BJ (cell line): Measurements from ENCODE around the gene PDCD1. TPM values are rescaled to one million over a fixed set of nuclear protein-coding genes. Genes with fewer than 3 reads are reported as not detected.

Experiments
- CTCF ChIA-PET: fragments of 350-600 bp; formaldehyde crosslinking; extraction: SDS; loops from one replicate; lab custom pipeline; 2021; ENCODE audit warnings: antibody characterized with exemption, inconsistent platforms; lab: Yijun Ruan, JAX
- POLR2A ChIA-PET: fragments of 300-600 bp; sonication (Branson Sonifier 250); formaldehyde crosslinking; extraction: SDS; loops from one replicate; lab custom pipeline; 2021; ENCODE audit warnings: antibody characterized with exemption; lab: Charles Lee
- DNase-seq: peaks from one replicate; pipeline ENCODE4 v3.0.0-alpha.2; 2011; ENCODE audit warnings: low read depth
- H3K27me3 ChIP-seq: 2 replicates; pipeline ENCODE4 v1.6.0; 2011; ENCODE audit warnings: low read length; ENCODE audit not compliant: control insufficient read depth, insufficient read depth
- H3K36me3 ChIP-seq: 2 replicates; pipeline ENCODE4 v1.5.1; 2011; ENCODE audit warnings: low read length; ENCODE audit not compliant: control insufficient read depth, insufficient read depth
- H3K4me3 ChIP-seq: 2 replicates; pipeline ENCODE4 v1.5.1; 2011; ENCODE audit warnings: low read depth, mild to moderate bottlenecking, control low read depth, low read length
- polyA plus RNA-seq: library from polyadenylated mRNA; depleted of rRNA; stranded (reverse); fragments of >200 nt; gene quantifications from 2 replicates; pipeline ENCODE4 v1.2.3, GENCODE V29; 2011
- TF ChIP-seq, protein P1 (sequence below): IDR thresholded peaks from 2 replicates; pipeline ENCODE4 v1.5.1; 2011; ENCODE audit warnings: low read depth, mild to moderate bottlenecking, control low read depth, inconsistent platforms, low read length, moderate library complexity; ENCODE audit not compliant: insufficient read depth

PDCD1 gene
- polyA plus RNA-seq, 1 experiment = not detected

GRCh38 chr2:241869087-241869961 is 10.6 kb upstream of the PDCD1 start, which contains the start of gene RTP5:
Gene RTP5 (plus strand): TSS chr2:241869729. CDS start chr2:241869757, 28 bp downstream.
- DNase-seq = no peak
- TF ChIP-seq, protein P1, sequence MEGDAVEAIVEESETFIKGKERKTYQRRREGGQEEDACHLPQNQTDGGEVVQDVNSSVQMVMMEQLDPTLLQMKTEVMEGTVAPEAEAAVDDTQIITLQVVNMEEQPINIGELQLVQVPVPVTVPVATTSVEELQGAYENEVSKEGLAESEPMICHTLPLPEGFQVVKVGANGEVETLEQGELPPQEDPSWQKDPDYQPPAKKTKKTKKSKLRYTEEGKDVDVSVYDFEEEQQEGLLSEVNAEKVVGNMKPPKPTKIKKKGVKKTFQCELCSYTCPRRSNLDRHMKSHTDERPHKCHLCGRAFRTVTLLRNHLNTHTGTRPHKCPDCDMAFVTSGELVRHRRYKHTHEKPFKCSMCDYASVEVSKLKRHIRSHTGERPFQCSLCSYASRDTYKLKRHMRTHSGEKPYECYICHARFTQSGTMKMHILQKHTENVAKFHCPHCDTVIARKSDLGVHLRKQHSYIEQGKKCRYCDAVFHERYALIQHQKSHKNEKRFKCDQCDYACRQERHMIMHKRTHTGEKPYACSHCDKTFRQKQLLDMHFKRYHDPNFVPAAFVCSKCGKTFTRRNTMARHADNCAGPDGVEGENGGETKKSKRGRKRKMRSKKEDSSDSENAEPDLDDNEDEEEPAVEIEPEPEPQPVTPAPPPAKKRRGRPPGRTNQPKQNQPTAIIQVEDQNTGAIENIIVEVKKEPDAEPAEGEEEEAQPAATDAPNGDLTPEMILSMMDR = no peak
- ChIA-PET POLR2A (interaction anchor here (0.7 kb wide), 1 partner anchor 8 kb away, joined by 11 read pairs; no protein-coding TSS in a partner anchor), CTCF (interaction anchor here (0.6 to 3.2 kb wide), 3 partner anchors 9 to 198 kb away, joined by 3 to 15 read pairs (median 3); no protein-coding TSS in a partner anchor)
- peaks cover 21% of the 10 kb centered on the region for H3K27me3 ChIP-seq
- no peaks in the 10 kb centered on the region for H3K36me3 ChIP-seq
- H3K4me3 ChIP-seq = no peak within 1 kb of the TSS

DNA sequence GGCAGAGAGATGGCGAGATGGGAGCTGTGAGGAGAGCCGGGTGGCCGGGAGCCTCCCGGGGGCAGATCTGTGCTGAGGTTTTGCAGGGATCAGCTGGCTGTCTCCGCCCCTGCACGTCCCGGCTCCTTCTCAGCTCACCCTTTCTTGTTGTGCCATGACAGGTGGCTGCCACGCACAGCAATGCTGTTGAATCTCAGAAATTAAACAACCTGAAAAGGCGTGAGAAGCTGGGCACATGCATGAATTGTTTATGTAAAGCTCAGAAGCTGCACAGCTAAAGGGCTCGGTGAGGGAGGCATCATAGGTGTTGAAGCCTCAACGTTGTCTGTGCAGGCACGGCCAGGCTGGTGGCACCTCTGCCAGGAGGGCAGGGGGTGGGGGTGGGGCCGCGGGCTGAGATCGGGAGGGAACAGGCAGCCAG is 10.0 kb upstream of the PDCD1 start:
- Histone ChIP-seq H3K27me3 (peaks cover 21% of the 10 kb centered on the region), H3K36me3 (no peaks in the 10 kb centered on the region), H3K4me3 (no peak overlapping the region)
- CTCF ChIA-PET = interaction anchor here (0.6 to 3.2 kb wide), 4 partner anchors 8 to 198 kb away, joined by 3 to 15 read pairs (median 3); no protein-coding TSS in a partner anchor
- TF ChIP-seq, protein P1 = no peak
- POLR2A ChIA-PET = interaction anchor here (0.6 to 0.7 kb wide), 2 partner anchors 8 to 9 kb away, joined by 3 to 11 read pairs; no protein-coding TSS in a partner anchor
- no peak for DNase-seq

- TF ChIP-seq, protein P1 = no peak
- no peak for DNase-seq
- ChIA-PET CTCF (interaction anchor here (1.0 to 3.2 kb wide), 2 partner anchors 9 to 11 kb away, joined by 3 to 15 read pairs; no protein-coding TSS in a partner anchor), POLR2A (interaction anchor here (0.6 kb wide), 1 partner anchor 8 kb away, joined by 3 read pairs; no protein-coding TSS in a partner anchor)
- no peak overlapping the region for H3K4me3 ChIP-seq
- H3K36me3 ChIP-seq = no peaks in the 10 kb centered on the region
- H3K27me3 ChIP-seq = peaks cover 21% of the 10 kb centered on the region
Observed at GRCh38 chr2:241867776-241868420, 9.2 kb upstream of the PDCD1 start.

DNA sequence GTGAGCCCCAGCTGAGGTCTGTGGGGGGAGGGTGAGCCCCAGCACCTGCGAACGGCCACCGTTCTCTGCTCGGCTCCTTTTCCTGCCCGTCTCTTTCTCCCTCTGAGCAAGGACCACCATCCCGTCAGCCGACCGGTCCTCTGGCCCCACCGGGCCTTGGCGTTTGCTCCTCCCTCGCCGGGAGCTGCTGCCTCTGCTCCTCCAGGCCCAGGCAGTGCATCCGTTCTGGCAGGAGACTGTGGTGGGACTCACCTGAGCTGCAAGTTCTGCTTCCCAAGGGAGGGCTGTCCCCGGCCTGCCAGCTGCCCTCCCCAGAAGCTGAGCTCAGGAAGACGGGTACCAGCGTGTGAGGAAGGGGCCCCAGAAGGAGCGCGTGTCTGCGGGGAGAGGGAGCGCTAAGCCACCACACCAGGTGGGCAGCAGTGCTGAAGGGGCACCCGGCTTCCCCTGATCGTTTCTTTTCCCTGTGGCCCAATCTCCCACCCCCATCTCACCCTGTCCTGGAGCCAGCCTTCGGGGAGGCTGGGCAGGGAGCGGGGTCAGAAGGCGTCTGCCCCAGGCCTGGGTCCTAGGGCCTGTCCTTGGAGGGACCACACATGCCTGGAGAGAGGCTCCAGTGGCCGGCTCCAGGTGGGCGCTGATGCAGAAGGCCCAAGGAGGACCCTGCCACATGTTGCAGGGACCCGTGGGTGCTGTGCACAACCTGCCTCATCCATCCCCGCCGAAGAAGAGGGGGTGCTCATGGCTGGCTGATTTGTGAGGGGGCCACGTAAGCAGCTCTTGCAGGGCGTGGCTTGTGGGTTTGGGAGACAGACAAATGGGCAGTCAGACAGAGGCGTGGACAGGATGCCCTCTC is 8.3 kb upstream of the PDCD1 start:
- Histone ChIP-seq H3K4me3 (no peak overlapping the region), H3K27me3 (peaks cover 21% of the 10 kb centered on the region), H3K36me3 (no peaks in the 10 kb centered on the region)
- DNase-seq = no peak
- ChIA-PET CTCF (interaction anchor here (3.2 kb wide), 1 partner anchor 12 kb away, joined by 15 read pairs; no protein-coding TSS in a partner anchor), POLR2A (no interaction called here)
- TF ChIP-seq, protein P1 = no peak
